NCI-H2107 treated with DMSO at 0.1 percent for 48 hours (cell line): ENCODE results near the gene SLIT3.
"Not testable (repeated sequence)": the region's sequence is repeated elsewhere in the genome, so short reads cannot be mapped to it uniquely, and the experiment has no call there.

Experiments used
- DNase-seq: peaks from one replicate; lab custom pipeline; 2025; ENCODE audit not compliant: unreplicated experiment; lab: John Stamatoyannopoulos, UW

The SLIT3 gene

DNA sequence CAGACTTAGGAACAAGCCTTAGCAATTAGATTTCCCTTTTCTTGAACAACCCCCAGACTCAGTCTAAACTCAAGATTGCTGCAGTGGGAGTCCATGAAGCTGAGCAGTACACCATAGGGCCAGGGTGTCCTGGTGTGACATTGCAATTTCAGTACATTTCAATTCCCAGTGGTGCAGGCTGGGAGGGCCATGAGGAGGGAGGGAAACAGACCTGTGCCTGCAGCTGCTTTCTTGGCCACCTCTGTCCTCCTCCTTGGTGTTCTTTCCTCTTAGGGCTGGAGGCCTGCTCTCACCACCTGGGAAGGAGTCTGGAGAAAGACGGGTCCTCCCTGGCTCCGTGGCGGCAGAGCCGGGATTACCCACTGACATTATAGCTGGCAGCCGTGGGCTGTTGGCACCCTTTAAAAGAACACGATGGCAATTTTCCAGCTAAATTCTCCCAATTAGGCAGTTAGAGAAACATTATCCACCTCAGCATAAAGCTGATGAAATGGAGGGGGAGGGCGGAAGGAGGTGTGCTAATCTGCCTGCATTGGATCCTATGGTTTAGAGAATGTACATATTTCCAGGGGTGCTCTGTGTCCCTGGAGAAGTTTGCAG is 186.4 kb downstream of the SLIT3 start:
- DNase-seq = no peak

DNA sequence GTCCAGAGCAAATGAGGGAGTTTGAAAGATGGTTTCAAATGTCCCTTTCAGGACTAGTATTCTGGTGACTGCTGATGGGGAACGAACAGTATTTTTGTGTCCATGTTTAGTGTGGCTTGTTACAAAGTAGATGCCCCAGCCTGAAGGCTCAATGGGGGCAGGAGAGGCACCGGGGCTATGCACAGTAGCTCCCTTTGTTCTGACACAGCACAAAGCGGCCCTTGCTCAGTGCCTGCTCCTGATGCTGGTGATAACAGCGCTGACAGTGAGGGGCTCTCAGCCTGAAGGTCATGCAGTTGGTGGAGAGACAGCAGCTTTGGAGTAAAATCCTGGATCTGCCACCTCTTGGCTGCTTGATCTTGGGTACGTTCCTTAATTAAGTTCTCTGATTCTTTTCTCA is 188.9 kb downstream of the SLIT3 start:
- no peak for DNase-seq

DNA sequence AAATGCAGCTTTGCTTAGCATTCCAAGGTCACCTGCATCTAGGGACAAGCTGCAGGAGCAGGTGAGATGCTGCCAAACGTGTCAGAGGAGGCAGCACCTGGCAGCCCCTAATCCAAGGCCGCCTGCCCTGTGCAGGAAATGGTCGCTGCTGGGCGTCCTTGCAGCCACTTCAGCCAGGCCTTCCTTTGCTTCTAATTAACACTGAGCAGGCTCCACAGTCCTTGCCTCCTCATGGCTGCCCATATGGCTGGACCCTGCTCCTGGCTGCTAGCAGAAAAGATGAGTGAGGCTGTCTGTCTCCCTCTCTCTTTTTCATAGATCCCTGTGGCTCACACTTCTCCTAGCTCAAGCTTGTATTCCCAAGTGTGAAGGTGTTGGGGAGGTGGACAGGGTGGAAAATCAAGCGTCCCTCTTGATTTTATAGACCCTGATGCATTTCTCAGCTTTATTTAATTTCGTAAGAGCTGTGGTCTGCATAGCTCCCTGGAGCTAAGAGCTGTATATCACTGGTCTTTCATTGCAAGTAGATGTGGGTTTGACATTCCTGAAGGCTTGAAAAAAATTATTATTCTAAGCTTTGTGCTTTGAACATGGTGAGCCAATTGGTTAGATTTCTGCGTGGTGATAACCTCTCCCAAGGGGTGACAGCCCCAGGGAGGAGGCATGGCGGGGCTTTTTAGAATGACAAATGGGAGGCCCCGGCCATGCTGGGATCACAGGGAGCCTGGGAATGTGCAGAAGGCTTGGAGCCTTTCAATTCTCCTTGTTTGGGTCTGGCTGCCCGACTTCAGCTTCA is 193.8 kb downstream of the SLIT3 start:
- DNase-seq = no peak

DNA sequence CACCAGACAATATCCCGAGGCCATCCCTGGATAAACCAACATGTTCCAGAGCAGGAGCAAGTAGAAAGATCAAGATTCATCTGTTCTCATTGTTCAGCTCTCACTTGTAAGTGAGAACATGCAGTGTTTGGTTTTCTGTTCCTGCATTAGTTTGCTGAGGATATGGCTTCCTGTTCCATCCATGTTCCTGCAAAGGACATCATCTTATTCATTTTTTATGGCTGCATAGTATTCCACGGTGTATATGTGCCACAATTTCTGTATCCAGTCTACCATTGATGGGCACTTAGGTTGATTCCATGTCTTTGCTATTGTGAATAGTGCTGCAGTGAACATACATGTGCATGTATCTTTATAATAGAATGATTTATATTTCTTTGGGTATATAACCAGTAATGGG is 195.4 kb downstream of the SLIT3 start:
- DNase-seq = not testable (repeated sequence)

DNA sequence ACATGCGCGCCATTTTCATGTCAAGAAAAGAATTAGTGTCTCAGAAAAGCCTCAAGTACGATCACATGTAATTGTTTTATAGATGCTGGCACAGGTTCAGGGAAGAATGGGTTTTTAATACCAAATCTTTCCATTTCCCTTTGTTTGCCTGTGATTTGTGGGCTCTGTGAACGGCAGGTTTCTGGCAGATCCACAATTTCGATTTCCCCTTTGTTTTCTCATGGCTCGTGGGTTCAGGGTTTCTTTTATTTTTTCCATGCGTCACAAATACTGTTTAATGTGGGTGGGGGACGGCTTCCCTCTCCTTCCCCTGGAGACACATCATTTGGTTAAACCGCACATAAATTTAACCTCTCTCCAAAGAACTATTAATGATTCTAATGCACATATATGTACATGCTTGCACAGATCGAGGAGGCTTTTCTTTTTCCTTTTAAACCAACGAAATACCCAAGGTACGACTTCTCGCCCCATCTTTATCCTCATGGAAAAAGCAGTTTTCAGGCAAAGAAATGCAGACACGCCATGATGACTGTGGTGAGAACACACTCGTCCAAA is 195.9 kb downstream of the SLIT3 start:
- DNase-seq = no peak

DNA sequence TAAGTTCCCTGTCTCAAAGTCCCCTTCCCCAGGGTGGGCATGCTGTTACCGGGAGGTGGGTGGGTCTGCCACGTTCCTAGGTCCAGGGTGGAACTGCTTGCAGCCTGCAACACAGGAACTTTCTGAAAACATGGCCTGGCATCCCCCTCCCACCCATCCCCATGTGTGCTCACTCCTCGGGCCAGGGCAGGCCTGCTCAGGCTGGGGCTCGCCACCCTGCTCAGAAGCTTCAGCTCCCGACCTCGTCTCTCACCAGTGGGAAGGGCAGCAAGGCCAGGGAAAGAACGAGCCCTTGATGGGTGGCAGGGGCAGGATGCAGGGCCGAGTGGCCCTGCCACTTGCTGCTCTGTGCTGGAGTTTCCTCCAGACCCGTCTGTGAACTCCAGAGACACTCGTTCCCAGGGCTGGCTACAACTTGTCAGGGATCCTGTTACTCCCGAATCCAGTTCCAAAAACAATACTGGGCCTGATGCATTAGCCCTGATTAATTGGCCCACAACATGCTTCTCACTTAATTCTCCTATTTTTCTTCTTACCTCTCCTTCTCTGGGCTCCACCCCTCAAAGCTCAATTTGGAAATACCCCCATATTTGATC is 197.3 kb downstream of the SLIT3 start:
- DNase-seq = no peak

DNA sequence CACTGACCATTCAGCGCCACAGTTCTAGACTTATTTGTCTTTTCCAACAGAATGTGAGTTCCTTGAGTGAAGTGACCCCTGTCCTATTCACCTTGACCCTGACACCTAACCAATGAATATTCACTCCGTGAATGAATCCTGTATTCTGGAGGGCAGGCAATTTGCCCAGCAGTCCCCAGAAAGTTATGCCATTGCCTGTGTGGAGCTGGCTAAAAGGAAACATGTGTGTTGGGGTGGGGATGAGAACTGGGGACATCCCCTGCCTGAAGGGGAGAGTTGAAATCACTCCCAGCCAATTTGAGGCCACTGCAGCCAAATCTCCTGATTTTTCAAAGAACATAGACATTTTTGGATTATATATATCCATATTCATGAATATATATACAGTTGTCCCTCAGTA is 199.0 kb downstream of the SLIT3 start:
- no peak for DNase-seq

DNA sequence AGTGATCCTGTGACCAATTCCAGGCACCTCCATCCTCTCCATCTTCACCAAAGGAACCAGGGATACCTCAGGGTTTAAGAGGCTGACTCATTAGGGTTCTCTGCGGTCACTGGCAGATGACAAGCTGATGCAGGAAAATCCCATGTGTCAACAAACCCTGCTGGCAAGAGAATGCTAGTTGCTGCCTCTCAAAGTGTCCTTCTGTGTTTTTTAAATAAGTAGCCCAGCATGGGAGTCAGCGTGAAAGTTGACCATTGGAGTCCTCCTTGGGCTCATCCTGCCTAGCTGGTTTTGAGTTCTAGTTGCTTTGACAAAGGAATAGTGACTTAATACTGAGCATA is 200.2 kb downstream of the SLIT3 start:
- DNase-seq = no peak

DNA sequence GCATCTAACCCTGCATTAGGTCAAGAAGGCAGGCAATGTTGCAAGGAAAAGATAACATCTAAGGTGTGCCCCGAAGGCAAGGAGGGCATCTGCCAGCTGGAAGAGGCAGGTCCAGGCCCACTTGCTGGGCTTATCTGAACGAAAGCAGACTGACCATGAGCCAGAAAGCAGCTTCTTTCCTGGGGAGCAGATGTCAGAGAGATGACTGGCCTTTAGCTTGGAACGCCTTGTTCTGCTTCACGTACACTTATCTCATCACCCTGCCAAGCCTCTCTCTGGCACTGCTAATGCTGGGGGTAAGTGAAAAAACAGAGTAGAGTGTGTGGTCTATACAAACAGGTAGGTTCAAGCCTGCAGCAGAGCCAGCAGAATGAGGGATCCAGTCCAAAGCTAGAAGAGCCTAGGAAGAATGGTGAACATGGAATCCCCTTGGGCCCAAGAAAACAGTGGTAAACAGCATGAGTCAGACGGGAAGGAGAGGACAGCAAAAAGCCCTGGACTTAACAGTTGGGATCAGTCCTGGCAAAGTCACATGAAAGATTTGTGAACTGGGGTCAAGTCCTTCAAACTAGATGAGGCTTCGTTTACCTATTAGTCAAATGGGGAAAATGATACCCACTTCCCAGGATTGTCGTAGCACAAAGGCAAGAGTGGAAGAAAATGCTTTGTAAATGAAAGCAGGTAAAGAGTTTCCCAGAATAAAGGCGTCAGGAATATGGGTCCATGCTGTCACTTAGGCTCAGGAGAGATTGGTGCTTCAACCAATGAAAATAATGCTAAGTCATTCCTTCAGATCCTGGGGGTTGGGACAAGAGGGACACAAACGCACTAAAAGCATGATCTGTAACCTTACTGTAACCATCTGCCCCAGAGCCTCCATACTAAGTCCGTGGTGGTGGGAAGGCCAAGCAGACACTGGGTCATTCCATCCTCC is 200.9 kb downstream of the SLIT3 start:
- no peak for DNase-seq

DNA sequence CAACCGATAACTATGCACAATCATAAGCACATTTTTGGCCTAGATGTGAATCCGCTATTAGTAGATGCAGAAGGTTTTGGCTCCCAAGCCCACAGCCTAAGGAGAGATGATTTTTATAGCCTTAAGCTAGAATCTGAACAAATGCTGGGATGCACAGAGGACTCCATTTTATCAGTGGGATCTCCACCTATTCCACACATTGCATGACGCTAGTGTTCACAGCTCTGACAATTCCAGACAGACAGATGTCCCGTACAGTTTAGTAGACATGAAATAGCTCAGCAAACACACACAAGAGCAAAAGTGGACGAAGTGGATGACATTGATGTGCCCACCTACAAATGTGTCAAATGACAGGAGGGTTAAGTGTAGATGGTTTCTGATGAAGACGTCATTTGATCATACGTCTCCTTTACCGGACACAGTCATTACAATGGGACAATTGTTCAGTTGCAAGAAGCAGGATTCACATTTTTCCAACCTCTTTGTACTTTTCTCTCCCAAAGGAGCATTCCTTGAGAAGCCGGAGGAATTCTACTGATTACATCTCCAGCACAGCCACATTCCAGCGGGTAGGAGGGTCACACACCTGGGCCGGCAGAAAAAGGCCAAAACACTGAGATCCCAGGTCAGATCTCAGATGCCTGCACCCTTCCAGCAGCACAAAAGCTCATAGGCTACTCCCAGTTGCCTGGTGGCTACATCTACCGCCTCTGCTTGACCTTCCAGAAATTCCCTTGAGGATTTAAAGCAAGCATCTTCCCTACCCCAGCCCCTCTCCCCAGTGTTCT is 202.4 kb downstream of the SLIT3 start:
- DNase-seq = no peak

DNA sequence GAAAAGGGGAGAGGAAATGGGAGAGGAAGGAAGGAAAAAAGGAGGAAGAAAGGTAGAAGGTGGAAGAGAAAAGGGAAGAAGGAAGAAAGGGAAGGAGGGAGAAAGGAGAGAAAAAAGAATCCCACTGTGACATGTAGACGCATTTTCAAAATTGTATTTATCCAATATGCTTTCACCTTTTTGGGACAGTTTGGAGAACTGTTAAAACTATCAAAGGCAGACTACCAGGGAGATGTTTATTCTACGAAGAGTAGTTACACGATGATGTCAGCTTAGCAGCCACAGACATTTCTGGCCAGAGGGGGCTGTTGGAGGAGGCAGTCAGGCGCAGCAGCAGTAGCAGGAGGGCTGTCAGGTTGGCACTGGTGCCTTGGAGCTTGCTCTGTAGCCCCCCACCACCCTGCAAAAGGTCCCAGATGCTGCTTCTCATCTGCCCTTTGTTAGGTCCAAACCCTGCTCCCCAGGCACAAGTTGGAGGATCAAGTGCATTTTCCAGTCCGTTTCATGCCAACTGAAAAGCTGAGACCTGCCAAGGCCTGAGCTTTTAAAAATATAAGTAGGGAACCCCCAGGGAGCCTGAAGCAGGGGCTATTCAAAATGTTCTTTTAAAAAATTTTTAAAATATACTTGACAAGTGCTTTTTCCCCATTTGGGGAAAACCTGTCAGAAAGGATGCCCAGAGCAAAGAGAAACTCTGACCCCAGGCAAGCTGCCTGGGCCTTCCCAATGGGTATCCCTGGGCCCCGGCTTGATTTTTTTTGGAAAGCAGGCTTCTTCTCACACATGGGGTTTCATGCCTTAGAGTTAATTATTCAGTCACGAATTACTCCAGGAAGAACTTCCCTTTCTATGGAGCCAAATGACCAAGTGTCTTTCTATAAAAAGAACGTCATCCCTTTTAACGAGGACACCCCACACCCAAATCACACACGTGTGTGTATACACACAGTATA is 203.3 kb downstream of the SLIT3 start:
- no peak for DNase-seq

DNA sequence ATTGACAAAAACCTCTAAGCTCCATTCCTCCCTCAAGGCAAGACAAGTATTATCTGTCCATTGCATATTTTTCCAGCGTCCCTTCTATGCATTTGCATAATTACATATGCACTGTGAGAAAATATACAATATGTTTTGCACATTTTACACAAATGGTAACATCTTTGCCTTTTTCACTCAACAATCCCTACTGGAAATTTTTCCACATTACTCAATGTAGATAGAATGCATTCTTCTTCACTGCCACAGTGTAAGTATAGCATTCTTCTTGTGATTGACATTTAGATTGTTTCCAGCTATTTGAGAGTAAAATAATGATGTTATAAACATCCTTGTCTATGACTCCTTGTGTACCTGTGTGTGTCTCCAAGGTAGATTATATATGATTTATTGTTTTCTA is 205.0 kb downstream of the SLIT3 start:
- DNase-seq = no peak

DNA sequence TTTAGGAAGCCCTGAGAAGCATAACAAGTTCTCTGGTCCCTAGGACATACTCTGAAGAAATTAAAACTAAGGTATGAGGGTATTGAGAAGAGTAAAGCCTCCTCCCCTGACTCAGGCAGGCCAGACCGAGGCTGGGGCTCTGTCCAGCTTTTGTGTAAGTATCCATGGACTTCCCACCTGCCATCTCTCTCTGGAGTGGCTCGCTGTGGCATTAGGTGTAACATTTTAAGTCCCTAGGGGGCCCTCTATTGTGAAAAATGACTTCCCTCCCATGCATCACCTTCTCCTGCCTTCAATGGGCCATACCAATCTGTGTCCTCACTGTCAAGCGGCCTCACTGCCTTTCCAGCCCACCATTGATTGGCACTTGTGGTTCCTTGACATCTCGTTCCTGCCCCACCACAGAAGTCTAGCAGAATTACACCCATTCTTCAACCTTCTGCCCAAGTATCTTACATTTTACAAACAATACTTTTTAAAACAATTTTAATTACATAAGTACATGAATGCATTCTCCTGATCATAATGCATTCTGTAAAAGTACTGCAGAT is 205.5 kb downstream of the SLIT3 start:
- DNase-seq = no peak

DNA sequence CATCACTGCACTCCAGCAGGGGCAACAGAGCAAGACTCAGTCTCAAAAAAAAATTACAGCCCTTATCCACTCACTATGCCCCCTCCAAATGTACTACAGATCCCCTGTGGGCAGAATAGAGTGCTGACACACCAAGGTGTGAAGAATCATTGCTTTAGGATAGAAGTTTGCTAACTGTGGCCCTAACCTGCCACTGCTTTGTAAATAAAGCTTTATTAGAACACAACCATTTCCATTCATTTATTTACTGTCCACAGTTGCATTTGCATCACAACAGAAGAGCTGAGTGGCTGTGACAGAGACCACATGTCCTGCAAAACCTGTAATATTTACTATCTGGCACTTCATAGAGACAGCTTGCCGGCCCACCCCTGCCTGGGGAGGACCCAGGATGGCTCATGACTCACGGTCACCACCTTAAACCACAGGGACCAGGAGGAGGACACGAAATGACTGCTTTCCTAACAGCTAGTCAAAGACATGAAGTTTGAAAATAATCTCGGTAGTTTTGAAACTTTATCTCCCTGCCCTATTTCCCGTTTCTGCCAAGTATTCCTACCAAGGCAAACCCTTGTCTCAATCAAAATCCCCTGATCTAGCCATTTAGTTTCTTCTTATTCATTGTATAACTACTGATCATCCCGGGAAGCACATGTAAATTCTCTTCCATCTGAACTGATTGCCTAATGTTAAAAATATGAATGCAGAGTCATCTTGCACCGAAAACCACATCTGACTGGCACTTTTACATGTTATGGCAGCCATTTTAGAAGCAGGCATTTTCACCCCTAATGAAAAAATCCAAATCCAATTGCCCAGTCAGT is 206.1 kb downstream of the SLIT3 start:
- no peak for DNase-seq

DNA sequence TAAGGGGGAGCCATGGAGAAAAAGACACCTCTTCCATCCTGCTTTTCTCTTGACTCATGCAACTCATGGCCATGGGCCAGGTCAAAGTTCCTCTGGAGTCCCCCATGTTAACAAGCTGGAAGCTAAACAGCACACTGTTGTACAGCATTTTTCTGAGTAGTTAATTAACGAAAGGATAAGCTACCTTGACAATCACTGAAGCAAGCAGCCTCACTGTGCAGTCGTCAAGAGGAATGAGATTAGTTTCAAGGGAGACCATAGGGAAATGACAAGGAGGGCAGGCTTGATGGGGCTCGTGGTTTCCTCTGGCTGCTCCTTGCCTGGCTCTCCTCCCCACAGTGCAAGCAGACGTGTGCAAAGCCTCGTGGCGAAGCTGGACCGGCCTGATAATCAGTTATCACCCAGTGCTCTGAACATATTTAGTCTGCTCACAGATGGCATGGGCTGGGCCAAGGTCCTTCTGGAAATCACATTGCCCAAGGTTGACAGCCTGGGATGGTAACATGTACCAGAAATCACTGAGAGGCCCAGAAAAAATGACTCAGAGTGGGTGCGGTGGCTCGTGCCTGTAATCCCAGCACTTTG is 209.5 kb downstream of the SLIT3 start:
- no peak for DNase-seq

DNA sequence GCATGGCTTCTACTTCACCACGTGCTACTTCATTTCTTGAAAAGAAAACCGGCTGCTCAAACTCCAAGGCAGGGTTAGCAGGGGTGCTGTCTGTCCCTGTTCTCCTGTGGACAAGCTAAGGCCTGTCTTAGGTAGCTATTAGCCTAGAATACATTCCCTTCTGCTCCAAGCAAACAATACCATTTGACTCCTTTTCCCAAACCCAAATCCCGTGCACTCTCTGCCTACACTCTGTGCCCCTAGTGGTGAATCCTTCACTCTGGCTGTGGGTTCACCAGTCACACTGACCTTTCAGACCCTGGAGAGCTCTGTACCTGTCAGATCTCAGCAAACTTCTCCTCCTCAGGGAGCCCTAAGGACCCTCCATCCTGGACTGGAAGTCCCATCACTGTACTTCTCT is 211.6 kb downstream of the SLIT3 start:
- DNase-seq = no peak

DNA sequence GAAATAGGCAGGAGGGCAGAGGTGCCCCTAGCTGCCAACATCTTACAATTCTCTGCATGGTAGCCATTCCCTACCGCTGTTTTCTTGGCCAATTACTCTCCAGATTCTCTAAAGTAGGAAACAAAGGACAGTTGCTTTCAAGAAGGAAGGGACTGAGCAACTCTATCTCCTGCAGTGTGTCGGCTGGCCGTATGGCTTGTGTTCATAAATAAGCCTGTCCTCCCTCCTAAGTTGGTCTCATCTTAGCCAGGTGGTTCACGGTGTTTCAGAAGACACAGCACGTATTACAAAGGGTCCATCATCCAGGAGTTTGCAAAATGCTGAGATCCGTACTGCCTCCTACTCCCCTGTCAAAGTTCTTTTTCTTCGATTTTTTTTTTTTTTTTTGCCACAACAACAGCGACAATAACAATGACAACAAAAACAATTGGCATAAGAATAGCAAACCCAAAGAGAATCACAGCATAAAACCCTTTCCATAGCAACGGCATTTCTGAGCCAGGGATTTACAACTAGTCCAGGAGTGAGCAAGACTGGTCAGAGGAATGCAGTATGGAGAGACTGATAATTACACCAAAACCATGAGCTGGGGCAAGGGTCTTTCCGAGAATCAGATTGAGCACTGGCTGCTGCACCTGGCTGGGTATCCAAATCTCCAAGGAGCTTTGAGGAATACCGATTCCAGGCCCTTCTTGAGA is 212.8 kb downstream of the SLIT3 start:
- DNase-seq = no peak
